ENCODE data around the gene BPI. TPM values are rescaled to one million over a fixed set of nuclear protein-coding genes. Genes with fewer than 3 reads are reported as not detected.
"Not testable (repeated sequence)": the region's sequence is repeated elsewhere in the genome, so short reads cannot be mapped to it uniquely, and the experiment has no call there.

BPI gene
- total RNA-seq, 2 experiments from 2014 or later: not detected

- CTCF ChIA-PET: no interaction called here
- POLR2A ChIA-PET: no interaction called here
Observed at GRCh38 chr20:38325905-38326304, 21.9 kb downstream of the BPI start.

- CTCF ChIA-PET: no interaction called here
- POLR2A ChIA-PET: no interaction called here
Observed at GRCh38 chr20:38326309-38326708, 22.4 kb downstream of the BPI start.

- ChIA-PET CTCF (no interaction called here), POLR2A (no interaction called here)
Observed at GRCh38 chr20:38330638-38331037, 26.7 kb downstream of the BPI start.

- CTCF ChIA-PET: no interaction called here
- POLR2A ChIA-PET: no interaction called here
Observed at GRCh38 chr20:38331245-38331644, 27.3 kb downstream of the BPI start.

DNA sequence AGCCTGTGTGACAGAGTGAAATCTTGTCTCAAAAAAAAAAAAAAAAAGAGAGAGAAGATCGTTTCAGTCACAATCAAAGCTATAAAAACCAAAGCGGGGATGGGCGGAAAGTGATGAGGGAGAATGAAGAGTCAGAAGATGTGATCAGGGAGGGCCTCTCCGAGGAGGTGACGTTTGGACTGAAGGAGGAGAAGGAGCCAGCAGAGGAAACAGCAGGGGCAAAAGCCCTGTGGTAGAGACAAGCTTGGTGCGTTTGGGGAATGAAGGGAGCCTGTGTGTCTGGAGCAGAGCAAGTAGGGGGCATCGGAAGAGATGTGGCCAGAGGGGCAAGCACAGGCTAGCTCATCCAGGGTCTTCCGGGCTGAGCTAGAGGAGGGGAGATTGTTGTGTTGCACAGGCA lies 27.9 kb downstream of the BPI start:
- CTCF ChIA-PET: no interaction called here
- POLR2A ChIA-PET: no interaction called here

GRCh38 chr20:38334016-38334415 lies 30.1 kb downstream of the BPI start:
- ChIA-PET CTCF (no interaction called here), POLR2A (no interaction called here)

DNA sequence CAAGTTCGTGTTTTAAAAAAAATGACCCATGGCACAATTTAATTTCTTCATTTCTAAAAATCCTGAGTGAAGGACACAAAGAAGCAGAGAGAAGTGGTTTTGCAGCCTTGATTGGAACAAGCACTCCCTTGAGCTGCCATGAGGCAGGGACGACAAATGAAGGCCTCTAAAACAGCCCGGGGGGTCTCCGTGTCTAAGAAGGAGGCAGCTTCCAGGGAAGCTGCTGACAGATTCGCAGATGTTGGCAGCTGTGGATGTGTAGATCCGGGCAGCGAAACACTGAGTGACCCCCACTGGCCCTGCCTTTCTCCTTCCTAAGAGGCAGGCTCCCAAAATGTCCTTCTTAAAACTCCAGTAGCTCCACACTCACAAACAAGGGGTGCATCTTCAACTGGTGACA lies 32.8 kb downstream of the BPI start:
- ChIA-PET CTCF (no interaction called here), POLR2A (no interaction called here)

GRCh38 chr20:38337561-38338140 lies 33.7 kb downstream of the BPI start:
- ChIA-PET CTCF (interaction anchor here (0.8 kb wide), 1 partner anchor 18 kb away, joined by 3 read pairs; no protein-coding TSS in a partner anchor), POLR2A (no interaction called here)

- ChIA-PET CTCF (no interaction called here), POLR2A (no interaction called here)
Observed at GRCh38 chr20:38338849-38339520, 35.0 kb downstream of the BPI start.

DNA sequence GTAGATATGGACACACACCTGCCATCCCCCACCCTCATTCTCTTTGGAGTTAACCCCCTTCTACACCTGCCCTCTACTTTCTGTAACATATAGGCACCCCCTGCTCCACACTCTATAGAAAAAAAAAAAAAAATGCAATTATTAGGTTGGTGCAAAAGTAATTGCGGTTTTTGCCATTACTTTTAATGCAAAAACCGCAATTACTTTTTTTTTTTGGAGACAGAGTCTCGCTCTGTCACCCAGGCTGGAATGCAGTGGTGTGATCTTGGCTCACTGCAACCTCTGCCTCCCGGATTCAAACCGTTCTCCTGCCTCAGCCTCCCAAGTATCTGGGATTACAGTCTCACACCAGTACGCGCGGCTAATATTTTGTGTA lies 35.6 kb downstream of the BPI start:
- POLR2A ChIA-PET, CTCF ChIA-PET: not testable (repeated sequence)

DNA sequence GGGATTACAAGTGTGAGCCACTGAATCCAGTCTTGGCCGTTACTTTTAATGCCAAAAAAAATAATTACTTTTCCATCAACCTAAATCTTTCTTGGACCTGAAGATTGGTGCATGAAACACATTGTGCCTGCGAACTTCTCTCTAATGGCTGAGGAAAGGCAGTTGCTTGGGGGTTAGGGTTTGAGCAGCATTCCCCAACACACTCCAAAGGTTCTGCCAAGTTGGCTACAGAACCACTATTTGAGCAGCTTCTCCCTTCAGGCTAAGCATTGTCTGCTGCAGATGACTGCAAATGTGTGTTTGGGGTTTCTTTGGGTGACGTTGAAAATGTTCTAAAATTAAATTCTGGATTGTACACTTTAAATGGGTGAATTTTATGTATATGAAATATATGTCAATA lies 36.0 kb downstream of the BPI start:
- ChIA-PET POLR2A (no interaction called here), CTCF (no interaction called here)

- CTCF ChIA-PET: no interaction called here
Observed at GRCh38 chr20:38340693-38341092, 36.7 kb downstream of the BPI start.

DNA sequence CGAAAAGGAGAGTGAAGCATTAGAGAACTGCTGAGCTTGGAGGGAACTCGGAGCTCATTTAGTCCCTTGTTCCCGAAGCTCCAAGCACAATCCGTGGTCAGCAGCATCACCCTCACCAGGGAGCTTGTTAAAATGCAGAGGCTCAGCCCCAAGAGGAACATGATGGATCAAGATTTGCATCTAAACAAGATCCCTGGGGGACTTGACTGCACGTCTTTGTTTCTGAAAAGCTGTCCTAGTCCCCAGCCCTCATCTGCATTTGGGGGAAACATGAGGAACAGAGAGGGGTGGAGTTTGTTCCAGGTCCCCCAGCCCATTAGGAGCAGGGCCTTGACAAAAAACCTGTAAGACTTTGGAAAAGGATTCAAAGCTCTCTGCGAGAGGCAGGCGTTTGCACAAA lies 38.3 kb downstream of the BPI start:
- ChIA-PET CTCF (no interaction called here), POLR2A (no interaction called here)

More at GRCh38 chr20:38340693-38341092, 36.7 kb downstream of the BPI start:
- POLR2A ChIA-PET: no interaction called here

DNA sequence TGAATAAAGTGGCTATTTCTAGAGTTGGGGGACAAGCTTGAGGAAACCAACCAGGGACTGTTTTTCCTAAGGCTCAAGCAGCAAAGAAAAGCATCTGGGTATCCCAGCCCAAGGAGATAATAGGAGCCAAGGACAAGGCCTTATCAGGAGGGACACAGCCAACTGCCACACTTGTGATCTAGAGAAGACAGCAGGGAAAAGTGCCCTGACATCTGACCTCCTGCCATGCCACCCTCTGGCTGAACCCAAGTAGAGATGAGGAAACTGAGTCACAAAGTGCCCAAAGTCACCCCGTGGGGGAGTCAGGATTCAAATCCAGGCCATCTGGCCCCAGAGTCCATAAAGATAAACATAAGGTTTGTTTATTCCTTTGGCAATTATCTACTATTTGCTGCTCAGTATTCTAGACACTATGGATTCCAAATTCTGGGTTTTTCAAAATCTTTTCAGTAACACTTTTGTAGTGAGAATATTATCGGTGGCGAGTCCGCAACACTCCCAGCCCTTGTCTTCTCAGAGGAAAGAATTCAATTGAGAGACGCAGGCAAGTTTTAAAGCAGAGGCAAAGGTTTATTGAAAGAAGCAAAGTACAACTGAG lies 38.9 kb downstream of the BPI start:
- ChIA-PET POLR2A (no interaction called here), CTCF (no interaction called here)

DNA sequence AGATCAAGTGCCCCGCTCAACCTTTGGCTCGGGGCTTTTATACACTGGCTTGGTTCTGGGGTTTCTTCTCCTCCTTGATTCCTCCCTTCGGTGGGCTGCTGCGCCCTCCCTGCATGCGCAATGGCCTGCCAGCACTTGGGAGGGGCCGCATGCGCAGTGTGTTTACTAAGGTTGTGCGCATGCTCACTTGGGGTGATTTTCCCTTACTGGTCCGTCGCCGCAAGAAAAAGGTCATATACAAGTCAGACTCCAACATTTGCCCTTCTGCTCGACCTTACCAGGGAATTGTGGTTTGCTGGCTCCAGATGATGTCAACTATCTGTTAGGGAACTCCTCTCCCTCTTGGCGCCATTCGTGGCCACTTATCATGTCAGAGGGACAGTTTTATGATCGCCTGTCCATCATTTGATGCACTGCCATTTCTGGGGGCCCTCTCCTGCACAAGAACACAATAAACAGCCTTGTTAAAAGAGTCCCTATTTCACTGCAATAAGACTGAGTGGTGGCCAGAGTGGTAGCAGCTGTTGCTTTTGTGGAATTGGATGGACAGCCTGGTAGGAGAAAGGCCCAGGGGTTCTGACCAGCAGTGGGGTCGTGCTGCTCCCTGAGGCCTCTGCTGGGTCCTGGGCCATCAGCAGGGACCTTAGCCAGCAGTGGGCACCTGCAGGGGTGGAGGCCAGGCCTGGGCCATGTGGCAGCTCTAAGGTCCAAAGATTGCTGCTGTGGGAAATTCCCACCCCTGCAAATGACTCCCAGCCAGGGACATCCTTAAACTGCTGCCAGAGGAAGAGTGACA lies 39.6 kb downstream of the BPI start:
- ChIA-PET POLR2A (no interaction called here), CTCF (interaction anchor here (0.7 kb wide), 1 partner anchor 13 kb away, joined by 3 read pairs; no protein-coding TSS in a partner anchor)

DNA sequence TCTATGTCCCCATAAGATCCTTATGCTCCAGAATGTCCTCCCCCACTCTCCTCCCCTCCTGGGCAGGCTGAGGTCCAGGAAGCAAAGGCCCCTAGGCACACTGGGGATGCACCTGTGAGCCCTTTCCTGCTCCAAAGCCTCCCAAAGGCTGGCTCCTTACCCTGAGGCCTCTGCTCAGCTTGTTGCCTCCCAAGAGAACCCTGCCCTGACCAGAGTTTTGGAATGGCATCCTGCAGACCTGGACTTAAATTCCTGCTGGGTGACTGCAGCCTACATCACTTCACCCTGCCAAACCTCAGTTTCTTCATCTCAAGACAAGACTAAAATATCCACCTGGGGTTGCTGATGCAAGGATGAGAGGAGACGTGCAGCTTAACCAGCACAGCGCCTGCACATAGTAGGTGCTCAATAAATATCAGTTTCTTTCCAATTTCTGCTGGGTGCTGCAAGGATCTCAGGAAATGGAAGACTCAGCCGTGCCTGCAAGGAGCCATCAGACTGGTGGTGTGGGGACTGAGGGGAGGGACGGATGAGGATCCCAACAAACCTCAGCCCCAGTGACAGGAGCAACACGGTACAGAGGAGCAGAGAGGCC lies 40.2 kb downstream of the BPI start:
- ChIA-PET CTCF (no interaction called here), POLR2A (no interaction called here)

- ChIA-PET POLR2A (no interaction called here), CTCF (no interaction called here)
Observed at GRCh38 chr20:38345643-38346042, 41.7 kb downstream of the BPI start.

DNA sequence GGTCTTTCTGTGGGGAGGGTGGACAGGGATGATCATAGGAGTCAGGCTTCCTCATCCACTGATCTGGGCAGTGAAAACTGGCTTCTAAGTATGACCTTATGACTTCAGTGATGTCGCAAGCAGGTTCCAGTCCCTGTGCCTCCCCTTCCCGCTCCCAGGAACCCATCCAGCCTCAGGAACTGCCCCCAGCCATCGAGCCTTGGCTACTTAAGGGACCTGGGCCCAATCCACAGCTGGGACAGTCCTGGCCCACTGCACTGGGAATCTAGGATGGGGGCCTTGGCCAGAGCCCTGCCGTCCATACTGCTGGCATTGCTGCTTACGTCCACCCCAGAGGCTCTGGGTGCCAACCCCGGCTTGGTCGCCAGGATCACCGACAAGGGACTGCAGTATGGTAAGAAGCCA lies 42.3 kb downstream of the BPI start, which contains the start of gene LBP:
TSS of gene LBP (plus strand) at position 236 of the 405 bp plus-strand sequence. CDS start at position 271, 35 bp downstream.
- CTCF ChIA-PET: no interaction called here
- POLR2A ChIA-PET: no interaction called here

DNA sequence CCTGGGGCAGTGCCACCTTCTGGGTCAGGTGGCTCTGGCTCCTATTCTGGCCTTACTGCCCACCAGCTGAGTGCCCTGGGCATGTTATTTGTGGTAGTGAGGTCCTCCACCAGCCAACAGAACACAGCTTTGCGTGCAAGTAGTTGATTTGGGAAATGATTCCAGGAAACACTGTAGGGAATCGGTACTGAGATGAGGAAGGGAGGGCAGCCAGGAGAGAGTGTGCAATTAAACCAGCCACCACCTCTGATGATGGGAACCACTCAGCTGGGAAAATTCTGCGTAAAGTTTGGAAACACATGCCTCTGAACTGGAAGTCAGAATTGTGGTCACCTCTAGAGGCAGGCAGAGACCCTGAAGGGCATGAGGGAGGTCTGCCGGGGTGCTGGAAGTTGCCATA lies 42.8 kb downstream of the BPI start:
- ChIA-PET CTCF (no interaction called here), POLR2A (no interaction called here)

- POLR2A ChIA-PET: no interaction called here
- CTCF ChIA-PET: no interaction called here
Observed at GRCh38 chr20:38349856-38350255, 45.9 kb downstream of the BPI start.
